Renal cortex interstitium (tissue), 11 donors: ENCODE data around the gene MS4A10. TPM values are rescaled to one million over a fixed set of nuclear protein-coding genes. Genes with fewer than 3 reads are reported as not detected.

Experiments used
- DNase-seq, 11 donors: peaks; one replicate each; pipeline ENCODE4 v3.0.0-alpha.2; 2013; ENCODE audit warnings: low read depth in 9 of 11, low spot score in 4 of 11; ENCODE audit errors: extremely low read depth in 1 of 11
- polyA plus RNA-seq, 3 donors: library from polyadenylated mRNA; unstranded; fragments of 120-200 nt; gene quantifications; one replicate each; pipeline ENCODE4 v1.2.1, GENCODE V29; 2013; ENCODE audit not compliant: insufficient read length in 3 of 3

MS4A10 gene
- polyA plus RNA-seq, 3 donors = 0.13 to 0.21 (median 0.19) TPM

DNA sequence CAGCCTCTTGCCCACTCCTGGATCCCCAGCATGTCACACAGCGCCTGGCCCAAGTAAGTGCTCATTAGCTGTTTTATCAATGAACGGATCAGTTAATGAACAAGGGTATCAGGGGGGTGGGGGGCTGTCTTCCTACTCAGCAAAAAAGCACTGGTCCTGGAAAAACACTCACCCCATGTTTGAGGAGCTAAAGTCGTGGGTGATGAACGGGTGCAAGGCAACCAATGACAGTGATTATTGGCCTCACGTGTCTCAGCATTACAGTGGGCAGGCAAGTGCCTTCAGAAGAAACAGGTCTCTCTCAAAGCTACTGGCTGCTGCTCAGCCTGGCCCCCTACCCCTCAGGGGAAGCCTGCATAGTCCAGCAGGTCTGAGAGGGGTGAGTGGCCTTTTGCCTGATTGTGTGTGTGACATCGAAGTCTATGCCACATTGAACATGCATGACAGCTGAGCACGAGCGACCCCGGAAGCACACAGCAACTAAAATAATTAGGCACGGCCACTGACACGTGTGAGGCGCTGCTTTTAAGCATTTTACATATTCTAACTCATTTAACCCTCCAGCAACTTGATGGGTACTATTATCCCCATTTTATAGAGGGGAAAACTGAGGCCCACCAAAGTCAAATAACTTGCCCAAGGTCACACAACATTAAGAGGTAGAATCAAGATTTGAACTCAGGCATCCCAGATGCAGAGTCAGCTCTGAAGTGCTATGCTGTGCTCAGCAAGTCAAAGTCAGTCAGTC lies 2.6 kb upstream of the MS4A10 start:
- DNase-seq = no peak

- DNase-seq = no peak
Observed at GRCh38 chr11:60783141-60783484, 2.0 kb upstream of the MS4A10 start.

DNA sequence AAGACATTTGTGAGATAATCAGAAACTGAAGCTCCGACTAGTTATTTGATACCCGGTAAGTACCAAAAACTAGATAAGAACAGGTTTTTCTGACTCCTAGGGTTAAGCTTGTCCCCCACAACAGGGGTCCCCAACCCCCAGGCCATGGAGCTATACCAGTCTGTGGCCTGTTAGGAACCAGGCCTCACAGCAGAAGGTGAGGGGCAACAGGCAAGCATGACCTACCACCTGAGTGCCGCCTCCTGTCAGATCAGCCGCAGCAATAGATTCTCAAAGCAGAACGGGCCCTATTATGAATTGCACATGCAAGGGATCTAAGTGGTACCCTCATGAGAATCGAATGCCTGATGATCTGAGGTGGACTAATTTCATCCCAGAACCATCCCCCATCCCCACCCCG lies 1.2 kb upstream of the MS4A10 start:
- DNase-seq = no peak

GRCh38 chr11:60785806-60786361 lies 751 bp downstream of the MS4A10 start:
- no peak for DNase-seq

- peak in 1 of 11 donors; percentile 27 for DNase-seq
Observed at GRCh38 chr11:60786811-60787567, 1.9 kb downstream of the MS4A10 start.

DNA sequence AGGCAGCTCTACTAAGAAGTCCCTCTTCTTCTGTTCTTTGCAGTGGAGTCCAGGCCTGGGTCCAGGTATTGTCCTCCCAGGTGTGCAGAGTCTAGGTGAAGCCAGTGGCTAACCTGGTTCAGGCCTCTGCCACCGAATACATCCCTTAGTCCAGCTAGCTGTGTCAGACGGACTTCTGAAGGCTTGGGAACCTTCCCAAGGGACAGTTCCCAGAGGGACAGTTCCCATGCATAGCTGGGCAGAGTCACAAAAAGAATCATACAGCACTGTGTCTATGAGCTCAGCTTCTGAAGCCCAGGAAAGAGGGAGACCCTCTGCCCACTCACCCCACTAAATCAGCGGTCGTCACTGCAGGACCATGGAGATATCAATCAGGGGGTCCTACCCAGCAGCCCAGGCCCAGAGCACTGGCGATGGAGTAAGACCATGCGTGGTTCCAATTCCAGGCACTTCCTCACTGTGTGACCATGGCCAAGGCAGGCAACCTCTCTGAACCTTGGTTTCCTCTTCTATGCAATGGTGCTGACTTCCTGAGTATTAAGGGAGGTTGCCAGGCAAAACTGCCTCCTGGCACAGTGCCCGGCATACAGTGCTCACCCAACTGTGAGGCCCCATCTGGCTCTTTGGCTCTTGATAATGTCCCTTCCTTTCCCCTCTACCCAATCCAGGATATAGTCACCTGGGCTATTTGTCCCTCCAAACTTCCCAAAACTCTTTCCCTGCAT lies 3.4 kb downstream of the MS4A10 start:
- DNase-seq = no peak

DNA sequence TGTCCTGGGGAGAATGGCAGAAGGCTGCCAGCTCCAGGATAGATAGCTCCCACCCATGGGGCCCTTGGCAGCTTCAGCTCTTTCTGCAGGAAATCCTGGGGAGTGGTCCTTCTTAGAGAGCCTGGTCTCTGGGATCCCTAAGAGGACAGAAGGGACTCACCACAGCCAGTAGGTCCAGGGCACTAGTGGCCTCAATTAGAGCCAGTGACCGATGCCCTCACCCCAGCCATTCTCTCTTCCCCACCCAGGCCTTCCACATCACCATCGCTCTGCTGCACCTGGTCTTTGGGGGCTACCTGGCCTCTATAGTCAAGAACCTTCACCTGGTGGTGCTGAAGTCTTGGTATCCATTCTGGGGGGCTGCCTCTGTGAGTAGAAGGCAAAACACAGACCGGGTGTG lies 5.6 kb downstream of the MS4A10 start:
- DNase-seq = no peak

- no peak for DNase-seq
Observed at GRCh38 chr11:60791153-60791933, 6.2 kb downstream of the MS4A10 start.

DNA sequence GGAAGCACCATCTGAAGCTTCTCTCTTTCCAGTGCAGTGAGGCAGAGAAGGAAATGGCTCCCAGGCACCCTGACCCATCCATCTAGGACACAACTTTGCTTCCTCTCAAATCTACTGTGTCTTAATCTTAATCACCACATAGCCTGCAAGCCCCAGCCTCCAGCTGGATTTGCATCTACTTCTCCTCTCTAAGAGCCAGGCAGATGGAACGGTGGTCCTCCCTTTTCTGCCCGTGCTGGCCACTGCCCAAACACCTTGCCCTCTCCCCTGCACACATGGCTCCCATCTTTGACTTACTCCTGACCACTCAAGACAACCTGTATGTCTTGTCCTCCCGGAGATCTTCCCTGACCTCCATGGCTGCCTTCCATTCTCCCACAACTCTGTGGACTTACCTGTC lies 7.4 kb downstream of the MS4A10 start:
- no peak for DNase-seq

DNA sequence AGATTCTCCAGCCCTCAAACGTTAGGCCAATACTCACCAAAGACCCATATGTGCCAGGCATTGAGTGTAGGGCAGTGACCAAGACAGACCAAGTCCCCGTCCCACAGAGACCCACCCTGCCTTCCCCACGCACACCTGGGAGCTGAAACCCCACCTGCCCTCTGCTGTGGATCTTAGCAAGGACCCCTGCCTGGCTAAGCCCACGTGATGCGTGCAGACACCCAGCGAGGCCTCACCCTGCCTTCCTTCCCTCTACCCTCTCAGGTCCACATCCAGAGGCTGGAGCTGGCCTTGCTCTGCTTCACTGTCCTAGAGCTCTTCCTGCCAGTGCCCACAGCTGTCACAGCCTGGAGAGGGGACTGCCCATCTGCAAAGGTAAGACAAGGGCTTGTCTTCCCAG lies 10.2 kb downstream of the MS4A10 start:
- DNase-seq = no peak

DNA sequence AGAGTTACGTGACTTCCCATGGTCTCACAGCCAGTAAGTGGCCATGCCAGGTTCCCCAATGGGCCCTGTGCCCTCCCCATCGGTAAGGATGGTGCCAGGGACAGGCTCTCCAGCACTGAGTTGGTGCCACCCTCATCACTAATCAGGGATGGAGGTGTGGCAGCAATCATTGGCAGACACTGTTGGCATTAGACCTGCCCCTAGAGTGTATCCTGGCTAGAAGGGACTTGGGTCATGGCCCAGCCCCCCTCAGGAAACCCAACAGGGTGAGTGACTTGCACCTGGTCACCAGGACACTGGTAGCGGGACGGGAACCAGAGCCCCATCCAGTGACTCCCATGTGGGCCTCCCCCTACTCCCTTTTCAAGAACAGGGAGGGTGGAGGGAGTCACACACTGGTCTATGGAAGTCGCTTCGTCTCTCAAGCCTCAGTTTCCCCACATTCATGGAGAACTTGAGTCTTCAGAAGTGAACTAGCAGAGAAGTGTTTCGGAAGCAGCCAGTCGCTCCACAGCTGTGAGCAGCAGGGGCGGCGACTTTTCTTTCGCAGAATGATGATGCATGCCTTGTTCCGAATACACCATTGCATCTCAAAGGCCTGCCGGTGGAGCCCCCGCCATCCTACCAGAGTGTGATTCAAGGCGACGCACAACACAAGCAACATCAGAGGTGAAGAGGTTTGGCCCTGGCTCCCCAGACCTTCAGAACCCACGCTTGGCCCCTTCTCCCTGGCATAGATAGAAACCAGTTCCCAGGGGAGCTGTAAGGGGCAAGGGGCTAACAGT lies 12.9 kb downstream of the MS4A10 start:
- DNase-seq = no peak

DNA sequence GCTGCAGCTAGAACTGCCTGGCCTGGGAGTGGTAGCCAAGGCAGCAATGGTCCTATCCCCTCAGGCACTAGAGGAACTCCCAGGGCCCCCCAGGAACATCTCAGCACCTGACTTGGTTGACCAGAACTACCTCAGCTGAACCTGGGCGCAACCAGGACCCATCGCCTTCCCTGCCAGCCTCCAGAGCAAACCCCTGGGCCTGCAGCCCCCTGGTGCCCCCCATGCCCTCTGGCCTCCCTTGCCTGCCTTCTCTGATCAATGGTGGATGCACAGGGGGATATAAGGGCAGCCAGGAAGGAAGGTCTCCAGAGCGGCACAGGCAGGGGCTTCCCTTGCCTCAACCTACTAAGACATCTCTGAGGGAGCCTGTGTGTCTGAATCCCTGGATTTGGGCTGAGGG lies 13.5 kb downstream of the MS4A10 start:
- DNase-seq = no peak

- DNase-seq = no peak
Observed at GRCh38 chr11:60801194-60801593, 16.1 kb downstream of the MS4A10 start.

DNA sequence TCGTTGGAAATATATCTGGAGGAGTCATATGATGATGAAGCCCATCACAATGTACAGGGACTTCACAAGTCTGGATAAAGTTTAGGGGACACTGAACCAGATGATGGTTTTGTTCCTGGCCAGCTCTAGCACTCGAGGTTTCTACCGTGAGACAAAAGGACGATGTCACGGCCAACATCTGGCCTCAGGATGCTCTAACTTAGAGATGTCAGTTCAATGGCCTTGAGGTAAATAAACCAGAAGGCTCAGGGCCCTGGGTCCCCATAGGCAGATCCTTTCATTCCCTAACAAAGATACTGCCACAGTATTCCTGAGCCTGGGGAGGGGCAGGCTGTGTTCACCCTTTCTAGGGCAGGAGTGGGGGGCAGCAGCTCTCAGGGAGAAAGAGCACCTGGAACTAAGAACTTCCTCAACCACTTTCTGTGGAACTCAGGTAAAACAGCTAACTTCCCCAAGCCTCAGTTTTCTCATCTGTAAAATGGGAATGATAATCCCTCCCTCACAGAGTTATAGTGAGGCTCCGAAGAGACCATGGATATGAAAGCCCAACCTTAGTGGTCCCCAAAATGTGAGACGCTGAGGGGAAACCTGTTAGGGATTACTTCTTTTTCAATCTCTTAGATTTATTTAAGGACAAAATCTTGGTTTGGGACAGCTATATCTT lies 18.3 kb downstream of the MS4A10 start:
- no peak for DNase-seq

GRCh38 chr11:60809249-60809648 lies 24.1 kb downstream of the MS4A10 start:
- no peak for DNase-seq

DNA sequence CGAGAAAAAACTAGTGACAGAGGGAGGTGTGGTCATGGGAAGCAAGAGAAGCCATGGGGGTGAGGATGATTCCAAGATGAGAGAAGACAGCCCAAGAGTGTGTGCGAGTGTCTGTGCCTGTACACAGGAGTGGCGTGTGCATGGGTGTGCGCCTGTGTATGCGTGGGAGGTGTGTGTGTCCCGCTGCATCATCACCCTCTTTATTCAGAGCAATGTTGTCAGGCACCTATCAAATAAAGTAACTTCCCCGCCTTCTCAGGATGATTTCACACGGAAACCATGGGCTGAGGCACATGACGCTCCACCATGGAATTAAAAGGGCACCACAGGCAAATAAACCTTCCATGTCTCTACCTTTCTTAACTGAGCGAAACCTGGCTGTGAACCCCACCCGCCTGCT lies 24.6 kb downstream of the MS4A10 start:
- no peak for DNase-seq

DNA sequence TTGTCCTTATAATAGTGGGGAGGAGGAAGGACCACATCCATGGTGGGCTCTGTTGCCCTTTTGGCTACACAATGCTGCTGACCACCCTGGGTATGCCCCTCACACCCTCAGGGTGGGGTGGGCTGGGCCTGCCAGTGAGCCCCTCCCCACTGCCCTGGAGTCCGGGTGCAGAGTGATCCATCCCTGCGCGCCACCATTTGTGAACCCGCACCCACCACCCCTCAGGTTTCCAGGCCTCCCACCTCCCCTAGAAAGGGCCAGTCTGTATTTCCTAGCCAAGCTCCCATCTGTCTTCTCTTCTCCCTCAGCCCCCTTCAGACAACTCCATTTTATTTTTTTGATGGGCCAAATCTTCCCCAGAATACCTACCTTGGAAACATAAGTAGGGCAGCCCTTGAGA lies 25.0 kb downstream of the MS4A10 start:
- DNase-seq = no peak

DNA sequence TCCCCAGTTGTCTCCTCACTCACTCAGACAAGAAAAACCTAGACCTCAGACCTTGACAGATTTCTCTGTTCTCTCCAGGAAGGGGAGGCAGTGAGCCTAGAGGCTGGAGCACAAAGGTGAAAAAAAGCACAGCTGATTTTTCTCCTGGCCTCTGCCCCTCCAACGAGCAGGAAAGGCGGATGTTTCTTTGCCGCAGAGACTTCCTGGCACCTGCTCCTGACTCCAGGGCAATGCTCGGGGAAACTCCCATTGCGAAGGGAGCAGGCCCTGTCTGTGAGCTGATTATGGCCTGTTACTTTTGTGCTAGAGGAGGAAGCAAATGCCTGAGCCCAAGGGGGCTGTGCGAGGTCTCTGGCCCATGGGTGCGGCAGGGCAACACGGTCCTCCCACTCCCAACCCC lies 25.4 kb downstream of the MS4A10 start:
- DNase-seq = no peak
